A673 (cell line): ENCODE measurements around the gene DNAH3.
"Not testable (repeated sequence)": the region's sequence is repeated elsewhere in the genome, so short reads cannot be mapped to it uniquely, and the experiment has no call there.

Source experiments
- EZH2 ChIP-seq: fragments of 200-600 bp; sonication (generic); IDR thresholded peaks from 2 replicates; pipeline ENCODE4 v1.6.1; 2017; ENCODE audit warnings: borderline replicate concordance, low read depth, mild to moderate bottlenecking, mixed read lengths, antibody characterized with exemption, low read length; ENCODE audit not compliant: poor library complexity, severe bottlenecking
- TF ChIP-seq, protein P1 (sequence below): fragments of 300-800, 200-600 bp; sonication (generic); conservative IDR thresholded peaks from 2 replicates; pipeline ENCODE4 v1.5.1; 2017; ENCODE audit warnings: low read depth, mild to moderate bottlenecking, antibody characterized with exemption, low read length, moderate library complexity, mixed read lengths

DNA sequence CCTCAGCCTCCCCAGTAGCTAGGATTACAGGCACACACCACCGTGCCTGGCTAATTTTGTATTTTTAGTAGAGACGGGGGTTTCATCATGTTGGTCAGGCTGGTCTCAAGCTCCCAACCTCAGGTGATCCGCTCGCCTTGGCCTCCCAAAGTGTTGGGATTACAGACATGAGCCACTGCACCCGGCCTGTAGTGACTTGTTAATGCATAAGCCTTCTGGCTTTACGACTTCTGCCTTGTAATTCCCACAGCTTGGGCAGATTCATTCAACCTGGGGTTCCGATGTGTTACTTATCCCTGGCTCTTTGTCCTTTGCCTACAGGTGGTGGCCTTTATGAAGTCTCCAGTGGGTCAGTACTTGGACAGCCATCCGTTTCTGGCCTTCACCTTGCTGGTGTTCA, 19.5 kb upstream of the DNAH3 start:
- TF ChIP-seq, protein P1, sequence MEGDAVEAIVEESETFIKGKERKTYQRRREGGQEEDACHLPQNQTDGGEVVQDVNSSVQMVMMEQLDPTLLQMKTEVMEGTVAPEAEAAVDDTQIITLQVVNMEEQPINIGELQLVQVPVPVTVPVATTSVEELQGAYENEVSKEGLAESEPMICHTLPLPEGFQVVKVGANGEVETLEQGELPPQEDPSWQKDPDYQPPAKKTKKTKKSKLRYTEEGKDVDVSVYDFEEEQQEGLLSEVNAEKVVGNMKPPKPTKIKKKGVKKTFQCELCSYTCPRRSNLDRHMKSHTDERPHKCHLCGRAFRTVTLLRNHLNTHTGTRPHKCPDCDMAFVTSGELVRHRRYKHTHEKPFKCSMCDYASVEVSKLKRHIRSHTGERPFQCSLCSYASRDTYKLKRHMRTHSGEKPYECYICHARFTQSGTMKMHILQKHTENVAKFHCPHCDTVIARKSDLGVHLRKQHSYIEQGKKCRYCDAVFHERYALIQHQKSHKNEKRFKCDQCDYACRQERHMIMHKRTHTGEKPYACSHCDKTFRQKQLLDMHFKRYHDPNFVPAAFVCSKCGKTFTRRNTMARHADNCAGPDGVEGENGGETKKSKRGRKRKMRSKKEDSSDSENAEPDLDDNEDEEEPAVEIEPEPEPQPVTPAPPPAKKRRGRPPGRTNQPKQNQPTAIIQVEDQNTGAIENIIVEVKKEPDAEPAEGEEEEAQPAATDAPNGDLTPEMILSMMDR = not testable (repeated sequence)
- TF ChIP-seq EZH2 = not testable (repeated sequence)
